OCI-LY7 (cell line): ENCODE results near the gene ARGLU1. TPM values are rescaled to one million over a fixed set of nuclear protein-coding genes. Genes with fewer than 3 reads are reported as not detected.

Experiments used
- BruUV-seq: library from RNA; stranded (reverse); fragments of 400-500 nt; replicated peaks from 2 replicates; lab custom pipeline; 2021; lab: Mats Ljungman, UMichigan
- CTCF ChIA-PET: fragments of 300-600 bp; sonication (Branson Sonifier 250); formaldehyde crosslinking; loops from one replicate; lab custom pipeline; 2022; ENCODE audit warnings: antibody characterized with exemption; ENCODE audit not compliant: unreplicated experiment; lab: Charles Lee
- POLR2A ChIA-PET: fragments of 300-600 bp; sonication (Branson Sonifier 250); formaldehyde crosslinking; loops from one replicate; lab custom pipeline; 2022; ENCODE audit warnings: antibody characterized with exemption; lab: Charles Lee
- DNase-seq: peaks from one replicate; pipeline ENCODE4 v3.0.0-alpha.2; 2015; ENCODE audit warnings: low spot score
- H2AFZ ChIP-seq: fragments of 200-600 bp; sonication (generic), shearing (Covaris generic); 2 replicates; pipeline ENCODE4 v1.6.1; 2014; ENCODE audit warnings: mild to moderate bottlenecking, antibody characterized with exemption, low read length, moderate library complexity
- H3K27ac ChIP-seq: fragments of 200-600 bp; sonication (generic); 2 replicates; pipeline ENCODE4 v1.5.1; 2014; ENCODE audit warnings: mixed run types, low read depth, mild to moderate bottlenecking, moderate library complexity, low read length, inconsistent platforms; ENCODE audit not compliant: poor library complexity, severe bottlenecking
- H3K36me3 ChIP-seq: fragments of 200-600 bp; sonication (generic); 2 replicates; pipeline ENCODE4 v1.6.1; 2014; ENCODE audit warnings: mild to moderate bottlenecking, antibody characterized with exemption, low read length, moderate library complexity, mixed read lengths; ENCODE audit not compliant: insufficient read depth
- H3K4me1 ChIP-seq: fragments of 200-600 bp; sonication (generic); 2 replicates; pipeline ENCODE4 v1.5.1; 2014; ENCODE audit warnings: mild to moderate bottlenecking, low read length; ENCODE audit not compliant: insufficient read depth, poor library complexity, severe bottlenecking
- H3K4me2 ChIP-seq: fragments of 200-600 bp; sonication (generic); 2 replicates; pipeline ENCODE4 v1.6.1; 2014; ENCODE audit warnings: mild to moderate bottlenecking, low read length
- H3K4me3 ChIP-seq: fragments of 200-600 bp; sonication (generic); 2 replicates; pipeline ENCODE4 v1.5.1; 2014; ENCODE audit warnings: mild to moderate bottlenecking, low read depth, low read length; ENCODE audit not compliant: poor library complexity, severe bottlenecking
- H3K79me2 ChIP-seq: fragments of 200-600 bp; sonication (generic); 2 replicates; pipeline ENCODE4 v1.6.1; 2016; ENCODE audit warnings: low read depth, mild to moderate bottlenecking, low read length, moderate library complexity, mixed read lengths; ENCODE audit not compliant: insufficient read depth
- H3K9me2 ChIP-seq: fragments of 200-600 bp; sonication (generic); 2 replicates; pipeline ENCODE4 v1.6.1; 2016; ENCODE audit warnings: mild to moderate bottlenecking, low read length, mixed read lengths; ENCODE audit not compliant: insufficient read depth
- H3K9me3 ChIP-seq: fragments of 200-600 bp; sonication (generic); 2 replicates; pipeline ENCODE4 v1.6.1; 2014; ENCODE audit warnings: mild to moderate bottlenecking, mixed run types, low read length, mixed read lengths
- H4K20me1 ChIP-seq: fragments of 200-600 bp; sonication (generic); 2 replicates; pipeline ENCODE4 v1.6.1; 2014; ENCODE audit warnings: mild to moderate bottlenecking, antibody characterized with exemption, low read length, moderate library complexity, mixed read lengths; ENCODE audit not compliant: insufficient read depth
- CTCF ChIP-seq: fragments of 200-600 bp; sonication (generic); conservative IDR thresholded peaks from 2 replicates; pipeline ENCODE4 v1.5.1; 2014; ENCODE audit warnings: mild to moderate bottlenecking, antibody characterized with exemption, low read length, moderate library complexity, mixed read lengths
- EZH2phosphoT487 ChIP-seq: fragments of 200-600 bp; sonication (generic); IDR thresholded peaks from 2 replicates; pipeline ENCODE4 v1.6.1; 2018; ENCODE audit warnings: low read depth, borderline replicate concordance, mild to moderate bottlenecking, mixed run types, antibody characterized with exemption, low read length, moderate library complexity, mixed read lengths
- intact Hi-C: fragments of 100-400 bp; cut with micrococcal nuclease; formaldehyde crosslinking; loops from one replicate; pipeline ENCODE4 v1.10.0; 2022; ENCODE audit not compliant: unreplicated experiment
- total RNA-seq, 2 experiments: library from RNA; depleted of rRNA in 1 of 2; stranded (reverse); fragments of >200 nt in 1 of 2; shearing (Covaris generic) in 1 of 2; gene quantifications; 2 replicates each; pipeline ENCODE4 v1.2.3, GENCODE V29; 2014 to 2022

ARGLU1 gene
- total RNA-seq, 2 experiments from 2014 or later, result 71.6 to 71.9 TPM

DNA sequence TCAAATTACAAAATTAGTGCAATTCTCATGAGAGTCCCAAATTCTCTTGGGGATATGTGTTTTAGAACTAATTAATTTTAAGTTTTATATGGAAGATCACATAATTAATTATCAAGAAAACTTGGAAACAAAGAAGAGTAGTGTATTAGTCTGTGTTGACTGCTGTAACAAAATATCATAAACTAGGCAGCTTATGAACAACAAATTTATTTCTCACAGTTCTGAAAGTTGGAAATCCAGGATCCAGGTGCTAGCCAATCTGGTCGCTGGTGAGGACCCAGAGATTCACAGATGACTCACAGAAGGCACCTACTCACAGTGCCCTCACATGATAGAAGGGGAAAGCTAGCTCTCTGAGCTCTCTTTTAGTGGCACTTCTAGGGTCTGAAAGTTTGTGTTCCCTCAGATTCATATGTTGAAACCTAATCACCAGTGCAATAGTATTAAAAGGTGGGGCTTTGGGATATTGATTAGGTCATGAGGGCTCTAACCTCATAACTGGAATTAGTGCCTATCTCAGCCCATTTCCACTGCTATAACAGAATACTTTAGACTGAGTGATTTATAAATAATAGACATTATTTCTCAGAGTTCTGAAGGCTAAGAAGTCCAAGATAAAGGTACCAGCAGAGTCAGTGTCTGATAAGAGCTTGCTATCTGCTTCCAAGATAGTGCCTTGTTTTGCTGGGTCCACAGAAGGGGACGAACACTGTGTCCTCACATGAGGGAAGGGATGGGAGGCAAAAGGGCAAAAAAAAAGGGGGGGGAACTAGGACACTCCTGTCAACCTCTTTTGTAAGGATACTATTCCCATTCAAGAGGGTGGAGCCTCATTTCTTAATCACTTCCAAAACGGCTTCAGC is 1.5 kb upstream of the ARGLU1 start:
- Histone ChIP-seq H3K36me3 (peaks cover 11% of the 10 kb centered on the region), H3K9me3 (no peaks in the 10 kb centered on the region; the same call in 1 of the 2 replicates), H3K4me3 (peak overlapping the region; percentile 88), H3K4me2 (peak overlapping the region; percentile 94; the same call in 1 of the 2 replicates), H3K9me2 (no peaks in the 10 kb centered on the region), H3K27ac (no peak overlapping the region), H2AFZ (no peak overlapping the region), H4K20me1 (peaks cover 25% of the 10 kb centered on the region), H3K79me2 (peaks cover 40% of the 10 kb centered on the region), H3K4me1 (peaks cover 20% of the 10 kb centered on the region)
- no peak for TF ChIP-seq EZH2phosphoT487
- no peak for TF ChIP-seq CTCF
- no peak for DNase-seq
- POLR2A ChIA-PET, result interaction anchor here (0.6 to 1.3 kb wide), 4 partner anchors 9 to 405 kb away, joined by 3 read pairs; no protein-coding TSS in a partner anchor
- intact Hi-C loops, result loop anchor here (5.0 kb wide), 1 partner anchor 348 kb away; no protein-coding TSS in a partner anchor
- BruUV-seq, result no TSS peak
- CTCF ChIA-PET, result no interaction called here

DNA sequence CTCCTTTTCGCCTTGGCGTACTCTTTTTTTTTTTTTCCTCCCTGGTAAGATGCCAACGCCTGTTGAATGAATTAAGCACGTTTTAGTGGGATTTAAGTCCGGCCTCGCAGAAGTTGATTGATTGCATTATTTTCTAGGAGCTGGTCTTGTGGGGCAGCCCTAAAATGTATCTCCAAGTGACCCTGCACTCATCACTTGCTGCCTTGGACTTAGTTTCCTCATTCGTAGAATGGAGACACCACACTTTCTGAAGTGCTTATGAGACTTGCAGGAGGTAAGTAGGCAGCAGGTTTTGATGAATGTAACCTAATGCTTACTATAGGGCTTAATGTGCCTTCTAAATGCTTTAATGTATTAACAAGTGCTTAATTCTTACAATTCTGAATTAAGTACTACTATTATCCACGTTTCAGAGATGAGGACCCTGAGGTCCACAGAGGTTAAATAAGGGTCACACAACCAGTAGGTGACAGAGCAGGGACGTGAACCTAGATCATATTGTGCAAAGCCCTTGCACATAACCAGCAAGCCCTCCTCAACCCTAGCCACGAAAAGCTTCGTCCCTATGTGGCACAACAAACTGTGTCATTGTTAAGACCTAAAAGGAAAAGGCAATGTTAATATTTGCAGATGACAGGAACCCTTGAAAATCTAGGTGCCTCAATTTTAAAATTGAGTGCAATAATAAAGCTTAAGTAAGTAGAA is 514 bp upstream of the ARGLU1 start:
- TF ChIP-seq CTCF, result no peak
- TF ChIP-seq EZH2phosphoT487, result no peak
- intact Hi-C loops, result loop anchor here (5.0 kb wide), 1 partner anchor 349 kb away; no protein-coding TSS in a partner anchor
- Histone ChIP-seq H3K9me3 (no peaks in the 10 kb centered on the region; the same call in 1 of the 2 replicates), H3K9me2 (no peaks in the 10 kb centered on the region), H2AFZ (peak overlapping the region; percentile 76; the same call in 1 of the 2 replicates), H3K79me2 (peaks cover 50% of the 10 kb centered on the region), H3K4me2 (peak overlapping the region; percentile 94), H3K4me1 (peaks cover 26% of the 10 kb centered on the region), H3K4me3 (peak overlapping the region; percentile 88), H4K20me1 (peaks cover 35% of the 10 kb centered on the region), H3K27ac (peak overlapping the region; percentile 84), H3K36me3 (peaks cover 19% of the 10 kb centered on the region)
- CTCF ChIA-PET, result no interaction called here
- TSS peak; percentile 80 for BruUV-seq
- POLR2A ChIA-PET, result interaction anchor here (0.6 to 1.2 kb wide), 3 partner anchors 15 to 574 kb away, joined by 3 read pairs; no protein-coding TSS in a partner anchor
- DNase-seq, result peak; percentile 10
